Progenitor cell of endocrine pancreas (in vitro differentiated cells): Measurements from ENCODE around the gene OTUD5. TPM values are rescaled to one million over a fixed set of nuclear protein-coding genes. Genes with fewer than 3 reads are reported as not detected.

Experiments used
- DNase-seq: peaks from one replicate; pipeline ENCODE4 v3.0.0; 2021; ENCODE audit warnings: low spot score; ENCODE audit not compliant: unreplicated experiment
- H3K27ac Mint-ChIP-seq: 2 replicates; pipeline ENCODE4 v1.8.0; 2021; ENCODE audit warnings: mild to moderate bottlenecking, moderate library complexity, mixed read lengths
- H3K27me3 Mint-ChIP-seq: 2 replicates; pipeline ENCODE4 v1.8.0; 2021; ENCODE audit warnings: mixed read lengths
- H3K36me3 Mint-ChIP-seq: 2 replicates; pipeline ENCODE4 v1.8.0; 2022; ENCODE audit warnings: mixed read lengths; ENCODE audit not compliant: insufficient read depth
- H3K4me1 Mint-ChIP-seq: 2 replicates; pipeline ENCODE4 v1.8.0; 2021; ENCODE audit warnings: low read depth, mixed read lengths
- H3K4me3 Mint-ChIP-seq: 2 replicates; pipeline ENCODE4 v1.8.0; 2021; ENCODE audit warnings: low read depth, mild to moderate bottlenecking, moderate library complexity, mixed read lengths
- H3K9me3 Mint-ChIP-seq: 2 replicates; pipeline ENCODE4 v1.8.0; 2021; ENCODE audit warnings: low read depth, mixed read lengths
- total RNA-seq: library from RNA; stranded (reverse); gene quantifications from 2 replicates; pipeline ENCODE4 v1.2.1, GENCODE V29; 2021
- TF ChIP-seq, protein P1 (sequence below): fragments of 200-600 bp; sonication (generic); IDR thresholded peaks from one replicate; pipeline ENCODE4 v1.5.0; 2021; ENCODE audit warnings: antibody characterized with exemption, mild to moderate bottlenecking; ENCODE audit not compliant: unreplicated experiment

The OTUD5 gene
- total RNA-seq, 1 donor from 2014 or later, result 53.3 TPM

GRCh38 chrX:48927123-48927522 is 30.3 kb downstream of the OTUD5 start:
- no peaks in the 10 kb centered on the region for H3K27me3 Mint-ChIP-seq
- peaks cover 17% of the 10 kb centered on the region for H3K36me3 Mint-ChIP-seq
- H3K27ac Mint-ChIP-seq, result no peak overlapping the region
- H3K9me3 Mint-ChIP-seq, result peaks cover 12% of the 10 kb centered on the region
- TF ChIP-seq, protein P1, sequence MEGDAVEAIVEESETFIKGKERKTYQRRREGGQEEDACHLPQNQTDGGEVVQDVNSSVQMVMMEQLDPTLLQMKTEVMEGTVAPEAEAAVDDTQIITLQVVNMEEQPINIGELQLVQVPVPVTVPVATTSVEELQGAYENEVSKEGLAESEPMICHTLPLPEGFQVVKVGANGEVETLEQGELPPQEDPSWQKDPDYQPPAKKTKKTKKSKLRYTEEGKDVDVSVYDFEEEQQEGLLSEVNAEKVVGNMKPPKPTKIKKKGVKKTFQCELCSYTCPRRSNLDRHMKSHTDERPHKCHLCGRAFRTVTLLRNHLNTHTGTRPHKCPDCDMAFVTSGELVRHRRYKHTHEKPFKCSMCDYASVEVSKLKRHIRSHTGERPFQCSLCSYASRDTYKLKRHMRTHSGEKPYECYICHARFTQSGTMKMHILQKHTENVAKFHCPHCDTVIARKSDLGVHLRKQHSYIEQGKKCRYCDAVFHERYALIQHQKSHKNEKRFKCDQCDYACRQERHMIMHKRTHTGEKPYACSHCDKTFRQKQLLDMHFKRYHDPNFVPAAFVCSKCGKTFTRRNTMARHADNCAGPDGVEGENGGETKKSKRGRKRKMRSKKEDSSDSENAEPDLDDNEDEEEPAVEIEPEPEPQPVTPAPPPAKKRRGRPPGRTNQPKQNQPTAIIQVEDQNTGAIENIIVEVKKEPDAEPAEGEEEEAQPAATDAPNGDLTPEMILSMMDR, result no peak
- no peak overlapping the region for H3K4me3 Mint-ChIP-seq
- no peak for DNase-seq
- peaks cover 2% of the 10 kb centered on the region for H3K4me1 Mint-ChIP-seq

- Mint-ChIP-seq H3K4me1 (peaks cover 9% of the 10 kb centered on the region), H3K36me3 (peaks cover 12% of the 10 kb centered on the region), H3K27me3 (no peaks in the 10 kb centered on the region), H3K9me3 (peaks cover 13% of the 10 kb centered on the region), H3K4me3 (no peak overlapping the region), H3K27ac (no peak overlapping the region)
- DNase-seq, result no peak
- TF ChIP-seq, protein P1, result no peak
Observed at GRCh38 chrX:48924270-48924669, 33.1 kb downstream of the OTUD5 start.

DNA sequence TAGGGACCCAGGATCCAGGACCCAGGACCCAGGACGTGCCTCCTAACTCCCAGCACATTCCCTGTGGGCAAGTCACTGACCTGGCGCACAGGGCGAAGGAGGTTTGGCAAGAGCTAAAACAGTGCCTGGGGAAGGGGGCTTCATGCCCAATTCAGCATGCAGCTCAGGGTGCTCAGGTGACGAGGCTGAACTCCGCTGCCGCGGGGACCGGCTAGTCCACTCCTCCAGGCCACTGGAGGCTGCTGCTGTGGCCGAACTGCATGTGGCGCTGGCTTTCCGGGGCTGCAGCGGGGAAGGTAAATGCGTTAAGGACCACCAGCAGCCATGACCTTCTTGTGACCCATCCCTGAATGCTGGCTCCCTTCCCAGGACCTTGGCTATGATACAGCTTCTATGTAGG is 33.6 kb downstream of the OTUD5 start:
- Mint-ChIP-seq H3K27ac (no peak overlapping the region), H3K4me3 (no peak overlapping the region), H3K27me3 (no peaks in the 10 kb centered on the region), H3K36me3 (peaks cover 12% of the 10 kb centered on the region), H3K4me1 (peaks cover 9% of the 10 kb centered on the region), H3K9me3 (peaks cover 13% of the 10 kb centered on the region)
- no peak for DNase-seq
- TF ChIP-seq, protein P1, result no peak

DNA sequence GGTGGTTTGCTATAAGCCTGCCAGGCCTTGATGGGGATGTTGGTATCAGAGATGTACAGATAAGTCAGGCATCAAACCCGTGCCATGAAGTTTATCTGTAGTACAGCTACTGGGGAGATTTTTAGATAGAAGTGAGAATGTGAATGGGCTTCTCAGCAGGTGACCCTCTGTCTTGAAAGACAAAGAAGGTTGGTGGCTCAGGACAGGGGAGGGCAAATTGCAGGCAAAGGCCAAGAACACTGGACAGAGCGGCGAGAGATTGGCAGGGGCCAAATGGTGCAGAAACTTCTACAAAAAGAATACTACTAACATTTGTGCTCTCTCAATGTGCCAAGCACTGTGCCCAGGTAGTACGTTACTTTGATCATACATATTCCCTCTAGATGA is 36.7 kb downstream of the OTUD5 start:
- Mint-ChIP-seq H3K9me3 (peaks cover 14% of the 10 kb centered on the region), H3K27me3 (no peaks in the 10 kb centered on the region), H3K4me1 (peaks cover 19% of the 10 kb centered on the region), H3K27ac (no peak overlapping the region), H3K36me3 (peaks cover 11% of the 10 kb centered on the region), H3K4me3 (no peak overlapping the region)
- TF ChIP-seq, protein P1, result no peak
- no peak for DNase-seq

GRCh38 chrX:48919947-48920717 is 37.3 kb downstream of the OTUD5 start:
- Mint-ChIP-seq H3K36me3 (peaks cover 7% of the 10 kb centered on the region), H3K4me1 (peaks cover 19% of the 10 kb centered on the region), H3K27me3 (no peaks in the 10 kb centered on the region), H3K9me3 (peaks cover 12% of the 10 kb centered on the region), H3K27ac (peak overlapping the region; percentile 57), H3K4me3 (peak overlapping the region; percentile 78)
- DNase-seq, result no peak
- TF ChIP-seq, protein P1, result no peak
